Esophagus squamous epithelium (tissue), 5 donors: Measurements from ENCODE around the gene IFNL1. TPM values are rescaled to one million over a fixed set of nuclear protein-coding genes. Genes with fewer than 3 reads are reported as not detected.
"Not testable (repeated sequence)": the region's sequence is repeated elsewhere in the genome, so short reads cannot be mapped to it uniquely, and the experiment has no call there.

Experiments used
- DNase-seq: peaks from one replicate; lab custom pipeline; 2025; lab: John Stamatoyannopoulos, UW
- H3K27ac ChIP-seq, 4 donors: fragments of 200-600 bp; sonication (generic); one replicate each; pipeline ENCODE4 v1.5.1; 2016 to 2019; ENCODE audit warnings: mild to moderate bottlenecking in 1 of 4
- H3K27me3 ChIP-seq, 4 donors: fragments of 200-600 bp; sonication (generic); 1 replicate in 3 of 4; 2 replicates in 1 of 4; pipeline versions ENCODE4 v1.5.1 to v1.6.0; 2017 to 2021; ENCODE audit warnings: antibody characterized with exemption in 1 of 4
- H3K36me3 ChIP-seq, 3 donors: fragments of 200-600 bp; sonication (generic); one replicate each; pipeline ENCODE4 v1.5.1; 2016 to 2019
- H3K4me1 ChIP-seq, 3 donors: fragments of 200-600 bp; sonication (generic); one replicate each; pipeline ENCODE4 v1.5.1; 2017 to 2019
- H3K4me3 ChIP-seq, 4 donors: fragments of 200-600 bp; sonication (generic); 1 replicate in 3 of 4; 2 replicates in 1 of 4; pipeline ENCODE4 v1.5.1; 2016 to 2019; ENCODE audit warnings: mild to moderate bottlenecking in 2 of 4, moderate library complexity in 1 of 4
- H3K9me3 ChIP-seq, 3 donors: fragments of 200-600 bp; sonication (generic); one replicate each; pipeline ENCODE4 v1.5.1; 2016 to 2019
- POLR2A ChIP-seq, 4 donors: fragments of 450-650 bp; IDR thresholded peaks; one replicate each; pipeline ENCODE4 v1.6.1; 2017; ENCODE audit warnings: antibody characterized with exemption in 4 of 4, mild to moderate bottlenecking in 4 of 4, moderate library complexity in 3 of 4
- WGBS, 2 donors: methylation state at CpG; one replicate each; pipeline ENCODE4 v1.1.5; 2018; 5-methylcytosine and 5-hydroxymethylcytosine counted together
- intact Hi-C: fragments of 100-400 bp; cut with DNase I; formaldehyde crosslinking; loops from one replicate; pipeline ENCODE4 v1.15.0; 2022
- total RNA-seq, 4 donors: library from RNA; depleted of rRNA; stranded (reverse); fragments of >200 nt; gene quantifications; one replicate each; pipeline ENCODE4 v1.1.0, GENCODE V29; 2016
- TF ChIP-seq, protein P1 (sequence below), 6 experiments: fragments of 450-650 bp in 4 of 6; fragments of 200-600 bp in 2 of 6; sonication (generic) in 2 of 6; IDR thresholded peaks; one replicate each; pipeline ENCODE4 v1.5.1; 2016 to 2019; ENCODE audit warnings: antibody characterized with exemption in 6 of 6, mild to moderate bottlenecking in 4 of 6, moderate library complexity in 4 of 6
- donor health status: DM: yes; HTN: yes; CAD: no.

IFNL1 gene
- total RNA-seq, 4 donors from 2014 or later: not detected

DNA sequence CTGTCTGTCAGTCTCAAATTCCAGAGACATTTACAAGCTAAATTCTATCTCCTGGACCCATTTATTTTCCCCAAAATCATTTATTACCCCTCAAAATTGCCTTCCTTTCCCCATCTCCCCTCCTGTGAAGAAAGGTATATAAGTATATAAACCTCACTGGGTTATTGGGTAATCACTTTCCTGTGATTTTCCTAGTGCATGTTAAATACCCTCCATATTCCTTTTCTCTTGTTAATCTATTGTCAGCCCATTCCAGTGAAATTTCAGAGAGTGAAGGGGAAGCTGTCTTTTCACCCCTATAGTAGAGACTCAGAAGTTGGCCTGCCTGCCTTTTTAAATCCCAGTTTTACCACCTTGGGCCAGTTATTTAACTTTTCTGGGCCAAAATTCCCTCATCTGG lies 9.9 kb downstream of the IFNL1 start:
- no peaks in the 10 kb centered on the region for H3K9me3 ChIP-seq
- no peak overlapping the region for H3K27ac ChIP-seq
- H3K4me1 ChIP-seq: peaks cover 8 to 17% (median 8%) of the 10 kb centered on the region in 3 donors
- no peak for TF ChIP-seq POLR2A (IDR thresholded peaks at IDR 0.05)
- no peak for DNase-seq
- intact Hi-C loops: no loop called here
- H3K27me3 ChIP-seq: peaks cover 0 to 66% (median 7%) of the 10 kb centered on the region in 4 donors
- H3K4me3 ChIP-seq: no peak overlapping the region
- H3K36me3 ChIP-seq: no peaks in the 10 kb centered on the region

DNA sequence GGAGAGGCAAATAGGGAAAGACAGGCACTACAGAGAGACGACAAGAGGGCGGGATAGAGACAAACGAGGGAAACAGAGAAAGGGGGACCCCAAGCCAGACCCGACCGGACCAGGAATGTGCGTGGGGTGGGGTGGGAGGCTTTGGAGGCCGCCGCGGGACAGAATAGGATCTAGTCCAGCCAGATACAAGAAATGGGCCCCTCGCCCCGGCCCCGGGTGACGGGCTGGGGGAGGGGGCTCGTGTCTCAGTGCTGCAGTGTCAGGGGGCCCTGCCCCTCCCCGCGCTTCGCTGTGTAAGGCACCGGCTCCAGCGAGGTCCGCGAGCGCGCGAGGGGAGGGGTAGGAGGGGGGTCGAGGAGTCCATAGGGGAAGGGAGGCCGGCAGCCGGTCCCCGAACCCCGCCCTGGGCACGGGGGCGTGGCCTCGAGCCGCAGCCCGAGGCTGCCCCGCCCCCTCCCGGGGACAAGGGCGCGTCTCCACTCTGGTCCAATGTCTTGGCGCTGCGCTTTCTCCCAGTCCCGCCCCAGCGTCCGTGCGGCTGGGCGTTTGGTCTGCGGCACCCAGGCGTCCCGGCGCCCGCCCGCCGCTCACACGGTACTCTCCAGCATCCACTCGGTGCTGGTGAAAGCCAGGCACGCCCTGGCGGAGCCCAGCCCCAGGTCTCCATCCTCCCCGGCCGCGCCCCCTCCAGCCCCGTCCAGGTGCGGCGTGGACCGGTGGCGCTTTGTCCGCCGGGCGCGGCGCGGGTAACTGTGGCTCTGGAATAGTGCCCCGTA lies 11.0 kb downstream of the IFNL1 start:
- Histone ChIP-seq H3K4me3 (peak overlapping the region in 3 of 4 donors; percentile 20 to 52 (median 34)), H3K36me3 (no peaks in the 10 kb centered on the region), H3K27me3 (peaks cover 0 to 66% (median 7%) of the 10 kb centered on the region in 4 donors), H3K4me1 (peaks cover 8 to 17% (median 8%) of the 10 kb centered on the region in 3 donors), H3K9me3 (no peaks in the 10 kb centered on the region), H3K27ac (no peak overlapping the region)
- intact Hi-C loops: no loop called here
- WGBS, 2 donors: 24 to 39% methylated on average over 14 of the region's 71 CpGs
- no peak for TF ChIP-seq POLR2A (IDR thresholded peaks at IDR 0.05)
- TF ChIP-seq, protein P1, sequence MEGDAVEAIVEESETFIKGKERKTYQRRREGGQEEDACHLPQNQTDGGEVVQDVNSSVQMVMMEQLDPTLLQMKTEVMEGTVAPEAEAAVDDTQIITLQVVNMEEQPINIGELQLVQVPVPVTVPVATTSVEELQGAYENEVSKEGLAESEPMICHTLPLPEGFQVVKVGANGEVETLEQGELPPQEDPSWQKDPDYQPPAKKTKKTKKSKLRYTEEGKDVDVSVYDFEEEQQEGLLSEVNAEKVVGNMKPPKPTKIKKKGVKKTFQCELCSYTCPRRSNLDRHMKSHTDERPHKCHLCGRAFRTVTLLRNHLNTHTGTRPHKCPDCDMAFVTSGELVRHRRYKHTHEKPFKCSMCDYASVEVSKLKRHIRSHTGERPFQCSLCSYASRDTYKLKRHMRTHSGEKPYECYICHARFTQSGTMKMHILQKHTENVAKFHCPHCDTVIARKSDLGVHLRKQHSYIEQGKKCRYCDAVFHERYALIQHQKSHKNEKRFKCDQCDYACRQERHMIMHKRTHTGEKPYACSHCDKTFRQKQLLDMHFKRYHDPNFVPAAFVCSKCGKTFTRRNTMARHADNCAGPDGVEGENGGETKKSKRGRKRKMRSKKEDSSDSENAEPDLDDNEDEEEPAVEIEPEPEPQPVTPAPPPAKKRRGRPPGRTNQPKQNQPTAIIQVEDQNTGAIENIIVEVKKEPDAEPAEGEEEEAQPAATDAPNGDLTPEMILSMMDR (IDR thresholded peaks at IDR 0.05): no peak
- DNase-seq: no peak

DNA sequence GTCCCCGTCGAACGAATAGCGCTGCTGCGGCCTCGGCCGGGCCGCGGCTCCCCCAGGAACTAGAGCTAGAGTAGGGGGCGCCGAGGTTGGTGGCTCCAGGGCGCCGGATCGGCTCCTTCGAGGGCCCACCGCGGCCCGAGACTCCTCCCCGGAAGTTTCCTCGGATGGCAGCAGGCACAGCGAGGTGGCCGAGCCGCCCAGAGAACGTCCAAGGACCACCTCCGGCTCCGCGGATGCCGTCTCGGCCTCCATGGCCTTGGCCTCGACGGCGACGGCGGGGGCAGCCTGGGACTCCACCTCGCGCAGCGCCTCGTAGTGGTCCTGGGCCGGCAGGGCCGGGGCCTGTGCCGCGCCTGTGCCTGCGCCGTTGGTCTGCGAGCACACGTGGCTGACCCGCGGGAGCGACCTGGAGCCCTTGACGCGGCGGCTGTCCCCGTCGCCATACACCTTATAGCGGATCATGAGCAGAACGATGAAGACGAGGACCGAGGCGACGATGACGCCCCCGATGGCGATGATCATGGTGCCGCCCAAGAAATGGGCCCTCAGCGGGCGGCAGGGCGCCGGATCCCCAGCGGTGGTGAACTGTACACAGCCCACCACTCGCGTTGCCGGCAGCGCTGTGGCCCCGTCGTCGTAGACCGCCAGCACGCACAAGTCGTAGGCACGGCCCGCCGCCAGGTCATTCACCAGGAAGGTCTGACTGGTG lies 11.8 kb downstream of the IFNL1 start:
- Histone ChIP-seq H3K36me3 (no peaks in the 10 kb centered on the region), H3K9me3 (no peaks in the 10 kb centered on the region), H3K27ac (no peak overlapping the region), H3K4me3 (peak overlapping the region in 3 of 4 donors; percentile 20 to 52 (median 34)), H3K27me3 (peaks cover 0 to 62% (median 7%) of the 10 kb centered on the region in 4 donors), H3K4me1 (peaks cover 8 to 17% (median 8%) of the 10 kb centered on the region in 3 donors)
- intact Hi-C loops: no loop called here
- 22% methylated on average over 13 of the region's 82 CpGs; no CpG with 5 or more reads in 1 of the 2 donors for WGBS, 2 donors
- no peak for DNase-seq
- TF ChIP-seq POLR2A (IDR thresholded peaks at IDR 0.05): no peak
- TF ChIP-seq, protein P1 (IDR thresholded peaks at IDR 0.05): no peak

DNA sequence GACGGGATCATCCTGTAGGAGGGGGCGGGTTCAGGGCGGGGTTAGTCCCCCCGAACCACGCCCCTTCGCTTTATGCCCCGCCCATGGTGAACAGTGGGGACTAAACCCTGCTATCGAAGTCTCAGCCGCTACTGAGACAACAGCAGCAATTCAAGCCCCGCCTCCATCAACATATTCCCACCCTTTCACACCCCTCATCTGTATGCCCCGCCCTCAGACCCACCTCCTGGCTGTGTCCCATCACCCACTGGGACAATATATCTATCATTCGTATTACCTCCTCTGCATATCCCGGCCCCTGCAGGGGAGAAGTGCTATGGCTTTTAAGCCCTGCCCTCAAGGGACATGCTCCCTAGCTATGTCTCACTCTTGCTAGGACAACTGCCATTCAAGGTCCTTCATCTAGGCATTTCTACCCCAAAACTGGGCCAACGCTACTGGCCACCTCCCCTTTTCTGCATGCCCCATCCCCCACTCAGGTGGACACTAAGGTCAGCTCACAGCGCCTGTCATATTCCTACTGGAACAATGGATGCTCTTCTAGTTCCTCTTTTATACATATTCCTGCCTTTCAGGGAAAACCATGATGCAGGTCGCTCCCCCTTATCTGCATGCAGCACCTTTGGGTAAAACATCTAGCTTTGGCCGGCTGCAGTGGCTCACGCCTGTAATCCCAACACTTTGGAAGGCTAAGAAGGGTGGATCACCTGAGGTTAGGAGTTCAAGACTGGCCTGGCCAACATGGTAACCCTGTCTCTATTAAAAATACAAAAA lies 12.5 kb downstream of the IFNL1 start:
- Histone ChIP-seq H3K9me3 (no peaks in the 10 kb centered on the region), H3K36me3 (peaks cover 0 to 6% (median 0%) of the 10 kb centered on the region in 3 donors), H3K4me3 (peak overlapping the region in 1 of 4 donors; percentile 52), H3K27me3 (peaks cover 0 to 55% (median 7%) of the 10 kb centered on the region in 4 donors), H3K27ac (no peak overlapping the region), H3K4me1 (peaks cover 8 to 17% (median 8%) of the 10 kb centered on the region in 3 donors)
- DNase-seq: no peak
- intact Hi-C loops: no loop called here
- TF ChIP-seq, protein P1 (IDR thresholded peaks at IDR 0.05): no peak
- no peak for TF ChIP-seq POLR2A (IDR thresholded peaks at IDR 0.05)
- 52 to 88% methylated on average over 7 to 12 of the region's 18 CpGs for WGBS, 2 donors

DNA sequence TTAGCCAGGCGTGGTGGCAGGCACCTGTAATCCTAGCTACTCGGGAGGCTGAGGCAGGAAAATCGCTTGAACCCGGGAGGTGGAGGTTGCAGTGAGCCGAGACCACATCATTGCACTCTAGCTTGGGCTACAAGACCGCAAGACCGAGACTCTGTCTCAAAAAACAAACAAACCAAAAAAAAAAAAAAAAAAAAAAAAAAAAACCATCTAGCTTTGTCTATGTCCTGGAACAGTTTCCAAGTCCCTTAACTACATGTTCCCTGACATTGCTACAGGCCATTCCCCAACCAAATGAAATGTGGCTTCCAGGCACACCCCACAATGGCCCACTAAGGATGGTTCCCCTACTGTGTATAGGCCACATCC lies 13.1 kb downstream of the IFNL1 start:
- H3K27ac ChIP-seq, intact Hi-C loops, H3K9me3 ChIP-seq, DNase-seq, H3K4me3 ChIP-seq: not testable (repeated sequence)
- H3K4me1 ChIP-seq: peaks cover 8 to 17% (median 8%) of the 10 kb centered on the region in 3 donors
- peaks cover 0 to 12% (median 0%) of the 10 kb centered on the region in 3 donors for H3K36me3 ChIP-seq
- H3K27me3 ChIP-seq: peaks cover 0 to 49% (median 7%) of the 10 kb centered on the region in 4 donors
- 85 to 91% methylated on average over 3 to 7 of the region's 7 CpGs for WGBS, 2 donors
